Activated effector memory CD4-positive, alpha-beta T cell treated with Interleukin-2 at 50 U/mL for 16 hours (primary cell): ENCODE data around the gene HIF1A.
A peak's percentile ranks its signal among the peaks of the same experiment; 100 is the strongest.
"Not testable (repeated sequence)": the region's sequence is repeated elsewhere in the genome, so short reads cannot be mapped to it uniquely, and the experiment has no call there.

Source experiments
- DNase-seq: peaks from one replicate; pipeline ENCODE4 v3.0.0-alpha.2; 2020

Gene HIF1A

DNA sequence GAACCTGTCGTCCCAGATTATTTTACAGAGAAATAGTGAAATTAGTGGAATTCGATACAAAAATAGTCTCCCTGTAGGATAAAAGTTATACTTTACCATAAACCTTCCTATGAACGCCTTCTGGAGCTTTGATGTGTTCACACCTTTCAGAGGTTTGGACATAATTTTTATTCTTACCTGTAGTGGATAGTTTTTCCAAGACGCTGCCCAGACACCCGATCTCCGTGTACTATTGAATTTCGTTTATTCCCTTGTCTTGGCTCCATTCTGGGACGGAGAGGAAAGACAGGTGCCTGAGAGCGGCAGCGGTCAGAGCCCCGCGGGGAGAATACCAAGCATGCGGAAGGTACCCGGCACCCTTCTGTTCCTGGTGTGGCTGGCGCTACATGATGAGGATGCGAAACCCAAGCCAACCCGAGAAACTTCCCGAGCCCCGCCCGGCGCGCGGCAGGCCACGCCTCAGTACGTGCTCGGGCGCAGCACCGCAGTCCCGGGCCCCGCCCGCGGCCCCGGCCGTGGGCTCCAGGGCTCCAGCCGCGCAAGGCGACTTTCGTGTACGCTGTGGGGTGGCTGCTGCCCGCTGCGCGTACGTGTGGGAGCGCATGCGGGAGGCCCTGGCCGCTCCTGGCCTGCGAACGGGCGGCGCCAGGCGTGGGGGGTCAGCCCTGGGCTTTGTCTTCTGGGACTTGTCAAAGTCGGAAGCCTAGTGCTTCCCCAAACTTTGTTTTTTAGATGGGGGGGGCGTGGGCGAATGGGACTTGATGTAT, 55.6 kb downstream of the HIF1A start:
- peak; percentile 65 for DNase-seq

DNA sequence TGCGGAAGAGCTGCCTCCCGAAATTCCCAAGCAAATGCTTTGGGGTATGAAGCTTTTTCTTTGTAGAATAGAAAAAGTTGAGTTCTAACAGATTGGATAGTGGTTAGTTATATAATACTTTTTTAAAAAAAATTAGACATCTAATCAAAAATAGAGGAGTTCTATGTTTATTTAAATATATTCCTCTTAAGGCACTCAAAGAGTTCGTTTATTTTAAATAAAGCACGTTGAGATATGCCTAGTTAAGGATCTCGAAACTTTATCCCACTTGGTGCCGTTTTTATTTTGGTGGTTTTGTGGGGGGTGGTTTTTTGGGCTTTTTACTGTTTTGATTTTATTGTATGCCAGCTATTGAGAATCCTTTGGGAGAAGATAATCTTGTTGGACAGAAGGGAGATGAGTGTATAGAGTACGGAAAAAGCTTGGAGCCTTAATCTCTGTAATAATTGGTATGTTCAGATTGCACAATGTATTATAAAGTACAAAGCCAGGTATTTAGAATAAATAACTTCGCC, 56.2 kb downstream of the HIF1A start:
- no peak for DNase-seq

DNA sequence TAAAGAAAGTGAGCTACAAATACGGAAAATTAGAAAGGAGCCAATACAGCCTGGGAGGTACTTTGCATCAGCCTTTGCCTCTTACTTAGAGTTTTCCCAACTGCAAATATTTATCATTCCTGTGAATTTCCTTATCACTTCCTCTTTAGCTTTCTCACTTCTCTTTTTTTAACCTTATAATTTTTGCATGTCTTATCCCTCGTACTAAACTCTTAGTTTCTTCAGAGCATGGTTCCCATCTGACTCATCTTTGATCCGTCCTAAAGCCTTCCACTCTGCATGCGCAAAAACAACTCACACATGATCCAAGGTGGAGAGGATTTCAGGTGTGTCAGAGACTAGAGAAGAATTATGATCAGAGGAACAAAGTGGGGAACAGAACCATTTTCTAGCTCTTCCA, 57.3 kb downstream of the HIF1A start:
- DNase-seq: no peak

DNA sequence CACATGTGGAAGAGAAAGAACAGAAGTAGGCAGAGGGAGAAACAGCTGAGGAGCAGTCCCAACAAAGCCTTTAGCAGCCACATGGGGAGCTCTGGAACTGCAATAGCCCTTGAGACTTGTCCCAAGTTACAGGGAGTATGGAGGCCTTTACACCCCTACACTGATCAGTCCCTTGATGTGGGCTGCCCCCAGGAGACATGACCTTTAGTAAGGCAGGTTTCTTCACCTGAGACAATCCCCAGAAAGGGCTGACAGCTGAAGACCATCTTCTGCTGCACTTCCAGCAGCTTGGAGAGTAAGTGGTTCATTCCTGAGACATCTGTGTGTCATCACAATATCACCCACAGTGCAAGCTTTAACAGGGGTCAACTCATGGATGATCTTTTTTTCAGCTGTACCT, 58.3 kb downstream of the HIF1A start:
- DNase-seq: no peak

DNA sequence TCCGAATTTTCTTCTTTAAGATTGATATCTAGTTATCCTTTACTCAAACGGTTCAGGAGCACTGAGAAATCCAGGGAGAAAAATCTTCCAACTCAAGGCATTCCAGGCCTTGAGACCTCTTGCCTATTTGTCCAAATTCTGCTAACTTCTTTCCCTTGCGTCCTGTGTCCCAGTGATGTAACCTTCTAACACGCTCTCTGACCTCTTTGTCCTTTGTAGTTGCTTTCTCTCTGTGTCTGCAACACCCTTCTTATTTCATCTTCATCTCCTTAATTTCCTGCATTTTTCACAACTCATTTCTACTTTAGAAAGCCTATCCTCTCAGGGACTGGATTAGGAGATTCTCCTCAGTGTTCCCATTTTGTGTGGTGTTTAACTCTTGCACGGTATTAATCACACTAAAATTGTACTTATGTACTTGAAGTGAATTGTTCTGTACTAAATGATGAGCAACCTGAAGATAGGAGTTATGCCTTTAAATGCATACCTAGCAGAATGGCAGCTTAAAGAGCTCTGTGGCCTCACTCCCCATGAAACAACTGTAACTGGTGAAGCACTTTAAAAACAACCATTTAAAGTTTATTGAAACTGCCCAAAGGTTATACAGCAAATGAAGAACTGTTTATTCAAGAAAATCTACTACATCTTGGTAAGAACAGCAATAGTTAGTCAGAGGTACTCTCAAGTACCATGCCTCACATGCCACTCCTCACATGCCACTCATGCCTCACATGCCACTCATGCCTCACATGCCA, 59.5 kb downstream of the HIF1A start:
- no peak for DNase-seq

DNA sequence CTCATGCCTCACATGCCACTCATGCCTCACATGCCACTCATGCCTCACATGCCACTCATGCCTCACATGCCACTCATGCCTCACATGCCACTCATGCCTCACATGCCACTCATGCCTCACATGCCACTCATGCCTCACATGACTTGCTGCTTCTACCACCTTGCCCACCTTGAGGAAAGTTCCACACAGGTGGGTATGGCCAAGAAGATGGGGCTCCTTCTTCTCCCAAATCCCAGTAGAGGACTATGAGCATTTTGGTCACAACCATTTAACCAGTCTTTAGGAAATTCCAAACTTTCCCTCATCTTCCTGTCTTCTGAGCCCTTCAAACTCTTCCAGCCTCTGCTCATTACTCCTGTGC, 60.0 kb downstream of the HIF1A start:
- not testable (repeated sequence) for DNase-seq

DNA sequence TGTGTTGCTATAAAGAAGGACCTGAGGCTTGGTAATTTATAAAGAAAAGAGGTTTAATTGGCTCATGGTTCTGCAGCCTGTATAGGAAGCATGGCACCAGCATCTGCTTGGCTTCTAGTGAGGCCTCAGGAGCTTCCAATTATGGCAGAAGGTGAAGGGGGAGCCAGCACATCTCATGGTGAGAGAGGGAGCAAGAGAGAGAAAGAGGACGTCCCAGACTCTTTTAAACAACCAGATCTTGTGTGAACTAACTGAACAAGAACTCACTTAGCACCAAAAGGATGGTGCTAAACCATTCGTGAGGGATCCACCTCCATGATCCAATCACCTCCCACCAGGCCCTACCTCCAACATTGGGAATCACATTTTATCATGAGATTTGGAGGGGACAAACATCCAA, 60.8 kb downstream of the HIF1A start:
- DNase-seq: no peak

DNA sequence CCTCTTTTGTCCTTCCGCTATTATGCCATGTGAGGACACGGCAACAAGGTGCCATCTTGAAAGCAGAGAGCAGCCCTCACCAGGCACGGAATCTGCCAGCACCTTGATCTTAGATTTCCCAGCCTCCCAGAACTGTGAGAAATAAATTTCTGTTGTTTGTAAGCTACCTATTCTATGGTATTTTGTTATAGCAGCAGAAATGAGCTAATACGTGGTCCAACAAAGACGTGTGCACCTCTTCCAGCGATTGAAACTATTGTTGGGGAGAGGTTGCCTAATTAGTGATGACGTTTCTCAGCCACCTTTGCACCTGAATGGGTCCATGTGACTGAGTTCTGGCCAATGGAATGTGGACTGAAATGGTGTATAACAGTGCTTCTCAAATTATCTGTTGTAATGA, 64.6 kb downstream of the HIF1A start:
- no peak for DNase-seq

DNA sequence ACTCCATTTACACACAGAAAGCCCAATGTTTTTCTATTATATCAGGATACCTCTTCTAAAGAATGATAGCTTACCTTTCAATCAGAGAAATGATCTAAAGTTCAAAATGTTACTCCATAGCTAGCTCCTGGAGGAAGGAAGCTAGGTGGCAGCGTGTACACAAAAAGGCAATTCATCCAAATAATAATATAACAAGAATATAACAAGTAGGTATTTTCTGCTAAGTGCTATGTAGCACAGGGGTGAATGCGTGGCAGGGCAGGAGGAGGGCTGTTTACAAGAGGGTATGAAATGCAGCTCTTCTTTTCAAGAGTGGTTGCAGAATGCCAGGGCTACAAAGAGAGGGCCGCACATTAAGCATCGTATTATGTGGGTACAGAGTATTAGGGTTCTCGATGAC, 66.2 kb downstream of the HIF1A start:
- DNase-seq: no peak

DNA sequence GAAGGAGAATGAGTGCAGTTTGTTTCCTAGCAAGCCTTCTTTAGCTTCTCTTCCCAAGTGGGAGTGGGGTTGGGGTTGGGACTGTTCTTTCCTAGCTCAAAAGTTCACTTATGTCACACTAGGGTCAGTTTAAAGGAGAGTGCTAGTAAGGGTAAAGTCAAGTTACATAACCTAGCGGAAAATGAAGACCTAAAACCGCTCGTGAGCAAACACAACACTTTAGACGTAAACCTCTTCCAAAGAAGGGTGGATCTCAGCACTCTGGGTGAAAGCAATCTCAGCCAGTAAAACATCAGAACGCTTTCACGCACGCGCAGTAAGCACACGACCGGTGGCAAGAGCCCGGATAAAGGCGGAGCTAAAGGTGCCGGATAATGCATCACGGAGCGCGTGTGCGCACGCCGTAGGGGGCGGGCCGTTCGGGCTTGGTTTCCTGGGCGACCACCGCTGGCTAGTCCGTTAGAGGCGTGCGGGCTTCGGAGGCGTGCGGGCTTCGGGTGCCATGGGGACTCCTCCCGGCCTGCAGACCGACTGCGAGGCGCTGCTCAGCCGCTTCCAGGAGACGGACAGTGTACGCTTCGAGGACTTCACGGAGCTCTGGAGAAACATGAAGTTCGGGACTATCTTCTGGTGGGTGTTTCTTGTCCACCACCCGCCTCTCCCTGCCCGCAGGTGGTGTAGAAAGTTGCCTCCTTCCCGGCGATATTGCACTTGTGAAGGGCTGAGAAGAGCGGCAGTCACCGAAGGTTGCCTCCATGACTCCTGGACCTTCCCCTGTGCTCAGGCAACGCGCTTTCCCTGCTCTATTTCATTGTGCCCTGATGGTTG, 66.9 kb downstream of the HIF1A start, which contains the start of gene SNAPC1:
Gene SNAPC1, plus strand, starts transcription at position 462 of the 828 bp plus-strand sequence. Its CDS starts 41 bp downstream, at position 503.
- peak; percentile 96 for DNase-seq

DNA sequence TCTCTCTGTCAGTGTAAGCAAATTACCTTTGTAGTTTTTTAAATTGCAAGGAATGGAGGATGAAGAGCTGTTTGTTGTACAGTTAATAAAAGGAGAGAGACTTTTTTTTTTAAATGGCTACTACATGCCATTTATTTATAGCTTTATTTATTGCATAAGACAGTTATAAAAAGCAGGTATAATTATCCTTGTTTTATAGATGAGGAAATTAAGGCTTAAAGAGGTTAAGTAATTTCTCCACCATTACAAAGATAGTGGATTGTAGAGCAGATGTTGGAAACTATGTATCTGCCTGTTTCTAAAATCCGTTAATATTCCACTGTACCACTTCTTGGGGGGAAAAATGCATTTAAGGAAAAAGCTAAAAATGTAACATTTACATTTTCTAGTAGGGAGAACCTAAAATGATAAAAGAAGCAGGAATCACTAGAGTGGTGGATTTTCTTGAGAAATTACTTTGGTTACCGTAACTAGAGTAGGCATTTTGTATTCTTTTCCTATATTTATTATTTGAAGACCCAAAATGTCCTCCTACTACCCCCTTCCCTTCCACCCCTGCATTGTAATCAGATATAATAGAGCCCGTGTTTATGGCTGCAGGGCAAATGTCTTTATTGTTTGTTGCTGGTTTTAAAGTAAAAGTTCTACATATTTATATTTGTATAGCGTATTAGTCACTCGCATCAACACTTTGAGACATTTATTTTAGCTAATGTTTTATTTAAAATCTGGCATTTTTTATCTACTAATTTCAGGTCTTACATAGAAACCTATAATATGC, 69.2 kb downstream of the HIF1A start:
- DNase-seq: no peak

DNA sequence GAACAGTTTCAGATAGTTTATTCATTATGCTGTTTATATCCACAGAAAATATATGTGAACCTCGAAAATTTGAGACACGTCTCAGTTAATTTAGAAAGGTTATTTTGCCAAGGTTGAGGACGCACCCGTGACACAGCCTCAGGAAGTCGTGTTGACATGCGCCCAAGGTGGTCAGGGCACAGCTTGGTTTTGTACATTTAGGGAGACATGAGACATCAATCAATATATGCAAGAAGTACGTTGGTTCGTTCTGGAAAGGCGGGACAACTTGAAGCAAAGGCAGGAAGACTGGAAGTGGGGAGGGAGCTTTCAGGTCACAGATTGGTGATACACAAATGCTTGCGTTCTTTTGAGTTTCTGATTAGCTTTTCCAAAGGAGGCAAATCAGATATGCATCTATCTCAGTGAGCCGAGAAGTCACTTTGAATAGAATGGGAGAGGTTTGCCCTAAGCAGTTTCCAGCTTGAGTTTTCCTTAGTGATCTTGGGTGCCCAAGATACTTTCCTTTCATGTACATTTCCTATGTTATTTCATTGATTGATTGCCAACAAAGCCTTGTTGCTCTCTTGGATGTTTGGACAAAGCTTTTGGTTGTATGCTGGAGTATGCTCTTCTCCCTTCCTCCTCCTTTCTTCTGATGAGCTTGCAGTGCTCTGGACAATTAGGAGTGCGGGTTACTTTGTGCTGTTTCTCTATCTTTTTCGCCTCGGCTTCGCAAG, 70.1 kb downstream of the HIF1A start:
- DNase-seq: no peak

DNA sequence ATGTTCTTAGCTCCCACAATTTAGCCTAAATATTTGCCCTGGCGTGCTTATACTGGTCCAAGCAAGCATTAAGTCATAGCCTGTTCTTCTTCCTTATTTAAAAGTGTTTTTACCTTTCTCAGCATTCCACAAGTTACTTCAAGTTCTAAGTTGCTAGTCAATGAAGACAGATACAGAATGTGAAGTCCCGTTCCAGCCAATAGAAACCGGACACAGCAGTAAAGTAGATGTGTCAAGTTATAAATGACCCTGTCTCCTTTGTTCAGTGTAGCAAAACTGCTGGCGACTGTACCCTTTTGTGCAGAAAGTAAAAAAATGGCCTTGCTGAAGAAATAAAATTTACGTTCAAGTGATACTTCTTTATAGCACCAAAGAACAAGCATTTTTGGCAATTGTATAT, 70.8 kb downstream of the HIF1A start:
- DNase-seq: no peak

DNA sequence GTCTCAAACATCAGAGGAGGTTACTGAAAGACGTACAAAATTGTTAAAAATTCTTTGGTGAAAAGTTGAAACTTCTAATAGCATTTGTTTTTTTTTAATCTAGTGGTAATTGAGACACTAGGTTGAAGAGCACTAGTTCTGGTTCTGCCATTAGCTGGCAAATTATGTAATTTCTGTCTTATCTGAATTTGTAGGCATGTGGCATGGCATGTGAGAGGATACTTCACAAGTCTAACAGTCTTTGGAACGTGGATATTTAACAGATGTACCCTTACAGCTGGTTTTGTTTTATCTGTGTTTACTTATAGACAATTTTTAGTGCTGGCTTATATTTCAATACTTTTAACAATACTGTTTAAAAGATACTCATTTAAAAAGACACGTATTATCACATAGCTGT, 72.9 kb downstream of the HIF1A start:
- DNase-seq: no peak

DNA sequence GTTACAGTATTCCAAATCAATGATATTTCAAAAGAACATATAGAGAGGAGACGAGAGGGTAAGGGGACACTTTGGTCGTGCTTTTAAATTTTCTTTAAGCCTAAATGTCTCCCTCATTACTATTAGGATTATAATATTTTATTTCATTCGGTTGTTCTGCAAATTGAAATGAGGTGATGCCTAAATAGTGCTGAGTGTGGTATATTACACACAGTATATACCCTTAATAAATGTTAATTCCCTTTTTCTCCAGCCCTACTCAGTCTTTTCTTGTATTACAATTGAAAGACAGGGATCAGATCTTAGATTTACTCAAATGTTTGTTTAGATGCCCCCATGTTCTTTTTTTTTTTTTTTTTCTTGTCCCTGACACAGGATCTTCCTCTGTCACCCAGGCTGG, 74.6 kb downstream of the HIF1A start:
- no peak for DNase-seq

DNA sequence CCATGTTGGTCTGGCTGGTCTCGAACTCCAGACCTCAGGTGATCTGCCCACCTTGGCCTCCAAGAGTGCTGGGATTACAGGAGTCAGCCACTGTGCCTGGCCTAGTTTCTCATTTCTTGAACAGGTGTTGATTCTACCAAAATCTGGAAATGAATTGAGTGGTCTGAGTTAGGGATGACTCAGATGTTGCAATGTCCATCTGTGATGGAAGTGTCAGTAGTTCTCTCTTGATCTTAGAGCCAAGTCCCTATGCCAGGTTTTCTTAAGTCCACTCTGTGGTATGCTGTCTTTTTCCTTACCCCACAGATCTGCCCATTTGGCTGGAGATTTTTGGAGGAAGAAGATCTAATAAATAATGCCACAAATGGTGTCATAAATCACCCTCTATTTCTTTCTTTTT, 79.5 kb downstream of the HIF1A start:
- no peak for DNase-seq

DNA sequence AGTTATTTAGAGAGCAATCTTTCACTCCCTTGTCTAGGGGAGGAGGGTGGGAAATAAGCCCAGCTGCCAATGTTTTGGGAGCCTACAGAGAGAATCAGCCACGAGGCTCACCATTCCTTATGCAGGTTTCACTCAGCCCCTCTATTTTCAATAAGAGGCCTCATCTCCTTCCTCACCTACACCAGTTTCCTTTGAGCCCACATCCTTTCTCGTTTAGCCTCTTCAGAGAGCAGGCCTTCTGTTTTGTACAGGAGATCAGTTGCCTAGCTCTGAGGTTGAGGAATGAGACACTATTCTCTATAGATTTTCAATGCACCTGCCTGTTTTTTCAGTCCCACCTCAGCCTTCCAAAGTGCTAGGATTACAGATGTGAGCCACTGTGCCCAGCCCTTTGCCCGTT, 84.8 kb downstream of the HIF1A start:
- no peak for DNase-seq

DNA sequence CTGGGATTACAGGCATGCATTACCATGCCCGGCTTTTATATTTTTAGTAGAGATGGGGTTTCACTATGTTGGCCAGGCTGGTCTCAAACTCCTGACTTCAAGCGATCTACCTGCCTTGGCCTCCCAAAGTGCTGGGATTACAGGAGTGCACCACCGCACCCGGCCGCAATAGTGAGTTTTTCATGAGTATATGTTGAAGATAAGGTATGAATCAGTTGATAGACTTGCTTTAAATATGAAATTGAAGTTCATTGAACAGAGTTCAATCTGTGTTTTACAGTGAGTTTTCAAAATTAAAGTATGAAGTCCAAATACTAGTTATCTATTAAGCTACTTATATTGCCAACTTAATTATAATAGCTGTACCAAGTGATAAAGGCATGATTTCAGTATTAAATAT, 102.0 kb downstream of the HIF1A start:
- DNase-seq: no peak
